GM10847 (cell line): ENCODE results near the gene DPP9.

Experiments
- POLR2A ChIP-seq: IDR thresholded peaks from 2 replicates; pipeline ENCODE4 v1.6.1; 2011; ENCODE audit not compliant: insufficient read length; ENCODE audit errors: extremely low read depth

The DPP9 gene

GRCh38 chr19:4657835-4658234 is 65.8 kb downstream of the DPP9 start:
- no peak for TF ChIP-seq POLR2A

GRCh38 chr19:4657262-4657661 is 66.4 kb downstream of the DPP9 start:
- TF ChIP-seq POLR2A = no peak

GRCh38 chr19:4656102-4656501 is 67.5 kb downstream of the DPP9 start:
- TF ChIP-seq POLR2A = no peak

- TF ChIP-seq POLR2A = no peak
These were observed 68.9 kb downstream of the DPP9 start for GRCh38 chr19:4654437-4655361.

GRCh38 chr19:4653793-4654436 is 69.7 kb downstream of the DPP9 start:
- no peak for TF ChIP-seq POLR2A

DNA sequence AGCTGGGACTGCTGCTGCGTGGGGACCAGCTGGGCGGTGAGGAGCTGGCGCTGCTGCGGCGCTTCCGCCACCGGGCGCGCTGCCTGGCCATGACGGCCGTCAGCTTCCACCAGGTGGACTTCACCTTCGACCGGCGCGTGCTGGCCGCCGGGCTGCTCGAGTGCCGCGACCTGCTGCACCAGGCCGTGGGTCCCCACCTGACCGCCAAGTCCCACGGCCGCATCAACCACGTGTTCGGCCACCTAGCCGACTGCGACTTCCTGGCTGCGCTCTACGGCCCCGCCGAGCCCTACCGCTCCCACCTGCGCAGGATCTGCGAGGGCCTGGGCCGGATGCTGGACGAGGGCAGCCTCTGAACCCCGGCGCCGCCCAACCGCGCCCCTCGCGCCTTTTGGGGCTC is 71.6 kb downstream of the DPP9 start:
- no peak for TF ChIP-seq POLR2A

GRCh38 chr19:4650159-4650558 is 73.5 kb downstream of the DPP9 start:
- TF ChIP-seq POLR2A = no peak

GRCh38 chr19:4649392-4650047 is 74.1 kb downstream of the DPP9 start:
- no peak for TF ChIP-seq POLR2A

- no peak for TF ChIP-seq POLR2A
These were observed 75.7 kb downstream of the DPP9 start for GRCh38 chr19:4647676-4648644.

- no peak for TF ChIP-seq POLR2A
These were observed 77.9 kb downstream of the DPP9 start for GRCh38 chr19:4645718-4646117.

GRCh38 chr19:4642625-4643024 is 81.0 kb downstream of the DPP9 start:
- no peak for TF ChIP-seq POLR2A

- no peak for TF ChIP-seq POLR2A
These were observed 82.5 kb downstream of the DPP9 start for GRCh38 chr19:4641132-4641531.

GRCh38 chr19:4640247-4641000 is 83.2 kb downstream of the DPP9 start:
- no peak for TF ChIP-seq POLR2A

DNA sequence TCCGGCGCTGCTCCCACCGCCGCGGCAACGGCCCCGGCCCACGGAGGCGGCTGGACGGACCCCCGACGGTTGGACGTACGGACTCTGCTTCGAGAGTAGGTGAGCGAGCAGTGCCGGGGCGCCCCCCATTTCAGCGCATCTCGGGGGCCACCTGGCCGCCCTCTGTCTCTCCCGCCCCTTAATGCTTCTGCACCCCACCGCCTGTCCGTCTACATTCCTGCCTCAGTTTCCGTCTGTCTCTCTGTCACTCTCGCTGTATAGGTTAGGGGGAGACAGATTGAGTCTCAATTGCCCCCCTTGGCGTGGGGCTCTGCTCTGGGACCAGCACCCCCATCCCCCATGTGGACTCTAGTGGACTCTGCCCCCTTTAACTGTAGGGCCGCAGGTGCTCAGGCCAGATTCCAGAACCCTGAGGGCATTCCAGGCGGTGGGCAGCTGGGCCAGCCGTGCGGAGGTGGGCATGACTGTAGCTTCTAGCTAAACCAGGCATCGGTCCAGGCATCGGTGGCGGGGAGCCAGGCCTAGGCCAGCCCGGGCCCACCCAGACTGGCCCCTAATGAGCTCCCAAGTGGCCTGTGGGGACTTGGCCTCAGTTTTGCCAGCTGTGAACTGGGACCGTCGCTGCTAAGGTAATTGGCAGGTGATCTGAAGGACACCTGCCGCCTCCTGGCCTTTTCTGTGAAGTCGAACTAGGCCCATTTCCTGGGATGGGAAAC is 84.0 kb downstream of the DPP9 start:
- TF ChIP-seq POLR2A = no peak
